Right renal pelvis (tissue), 4 donors: ENCODE results near the gene TMEM108. TPM values are rescaled to one million over a fixed set of nuclear protein-coding genes. Genes with fewer than 3 reads are reported as not detected.
A peak's percentile ranks its signal among the peaks of the same experiment; 100 is the strongest.

ENCODE experiments used
- DNase-seq, 4 donors: peaks; one replicate each; pipeline ENCODE4 v3.0.0-alpha.2; 2013; ENCODE audit warnings: low read depth in 4 of 4, low spot score in 3 of 4, missing footprints in 1 of 4
- polyA plus RNA-seq, 4 donors: library from polyadenylated mRNA; unstranded; fragments of 120-200 nt; gene quantifications; one replicate each; pipeline ENCODE4 v1.2.1, GENCODE V29; 2013; ENCODE audit not compliant: insufficient read length in 4 of 4

The TMEM108 gene
- polyA plus RNA-seq, 4 donors = 2.2 to 3.3 (median 2.9) TPM

- no peak for DNase-seq
Observed at GRCh38 chr3:133269393-133269792, 231.2 kb downstream of the TMEM108 start.

GRCh38 chr3:133270631-133271030 is 232.4 kb downstream of the TMEM108 start:
- no peak for DNase-seq

GRCh38 chr3:133271042-133271441 is 232.9 kb downstream of the TMEM108 start:
- DNase-seq = no peak

- DNase-seq = no peak
Observed at GRCh38 chr3:133271539-133271938, 233.3 kb downstream of the TMEM108 start.

GRCh38 chr3:133273346-133273745 is 235.2 kb downstream of the TMEM108 start:
- no peak for DNase-seq

- no peak for DNase-seq
Observed at GRCh38 chr3:133274477-133274876, 236.3 kb downstream of the TMEM108 start.

GRCh38 chr3:133276594-133276993 is 238.4 kb downstream of the TMEM108 start:
- DNase-seq = no peak

- DNase-seq = no peak
Observed at GRCh38 chr3:133277813-133278212, 239.6 kb downstream of the TMEM108 start.

GRCh38 chr3:133278260-133279043 is 240.3 kb downstream of the TMEM108 start:
- no peak for DNase-seq

- DNase-seq = peak in 3 of 4 donors; percentile 7 to 20 (median 15)
Observed at GRCh38 chr3:133280586-133280985, 242.4 kb downstream of the TMEM108 start.

- no peak for DNase-seq
Observed at GRCh38 chr3:133282236-133282635, 244.0 kb downstream of the TMEM108 start.

GRCh38 chr3:133283958-133284807 is 246.0 kb downstream of the TMEM108 start:
- no peak for DNase-seq

- DNase-seq = no peak
Observed at GRCh38 chr3:133289322-133289721, 251.1 kb downstream of the TMEM108 start.

GRCh38 chr3:133292296-133292695 is 254.1 kb downstream of the TMEM108 start:
- DNase-seq = no peak

GRCh38 chr3:133293397-133294110 is 255.4 kb downstream of the TMEM108 start:
- DNase-seq = no peak

- no peak for DNase-seq
Observed at GRCh38 chr3:133294253-133294652, 256.1 kb downstream of the TMEM108 start.

- no peak for DNase-seq
Observed at GRCh38 chr3:133295199-133295901, 257.2 kb downstream of the TMEM108 start.

GRCh38 chr3:133295944-133296917 is 258.0 kb downstream of the TMEM108 start:
- DNase-seq = peak in 2 of 4 donors; percentile 4 to 5

- no peak for DNase-seq
Observed at GRCh38 chr3:133296981-133297380, 258.8 kb downstream of the TMEM108 start.
